Brain pericyte (primary cell): ENCODE data around the gene STAU1.
"Not testable (repeated sequence)": the region's sequence is repeated elsewhere in the genome, so short reads cannot be mapped to it uniquely, and the experiment has no call there.

ENCODE experiments used
- DNase-seq: peaks from one replicate; pipeline ENCODE4 v3.0.0-alpha.2; 2012; ENCODE audit warnings: low read depth, low spot score

STAU1 gene

GRCh38 chr20:49187851-49188641 is at the start of gene STAU1:
TSS of gene STAU1 (minus strand) at chr20:49188334. CDS start at chr20:49166201, 22,133 bp downstream.
- peak; percentile 83 for DNase-seq

DNA sequence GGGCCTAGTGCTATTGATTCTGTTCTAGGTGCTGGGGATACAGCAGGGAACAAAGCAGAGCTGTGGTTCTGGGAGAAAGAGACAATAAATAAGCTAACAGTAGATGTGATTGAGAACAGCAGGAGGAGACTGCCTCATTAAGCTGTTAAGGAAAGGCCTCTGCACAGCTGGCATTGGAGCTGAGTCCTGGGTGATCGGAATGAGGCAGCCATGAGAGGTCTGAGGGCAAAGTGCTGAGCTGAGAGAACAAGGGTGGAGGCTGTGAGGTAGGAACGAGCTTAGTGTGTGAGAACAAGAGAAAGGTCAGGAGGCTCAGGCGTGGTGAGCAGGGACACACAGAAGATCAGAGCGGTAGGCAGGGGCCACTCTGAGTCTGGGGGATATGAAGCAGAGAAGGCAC is 49.4 kb upstream of the STAU1 start:
- no peak for DNase-seq

- DNase-seq = no peak
Measured at GRCh38 chr20:49236301-49236700, 48.2 kb upstream of the STAU1 start.

GRCh38 chr20:49234831-49235230 is 46.7 kb upstream of the STAU1 start:
- no peak for DNase-seq

GRCh38 chr20:49233226-49233625 is 45.1 kb upstream of the STAU1 start:
- DNase-seq = no peak

DNA sequence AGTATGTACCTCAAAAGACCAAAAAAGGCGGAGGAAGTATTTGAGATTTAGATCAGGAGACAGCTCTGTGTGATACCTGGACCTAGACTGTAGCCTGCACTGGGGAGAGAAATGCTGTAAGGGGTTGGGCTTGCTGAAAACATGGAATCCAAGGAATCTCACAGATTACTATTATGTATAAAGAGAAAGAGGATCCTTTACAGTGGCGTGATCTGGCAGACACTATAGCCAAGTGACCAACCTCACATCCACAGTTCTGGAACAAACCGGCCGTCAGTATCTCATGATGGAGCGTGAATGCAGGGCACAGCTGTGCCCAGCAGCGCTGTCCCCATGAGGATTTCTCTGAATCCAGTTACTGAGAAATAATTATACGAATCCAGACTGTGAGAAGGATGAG is 43.3 kb upstream of the STAU1 start:
- DNase-seq = no peak

DNA sequence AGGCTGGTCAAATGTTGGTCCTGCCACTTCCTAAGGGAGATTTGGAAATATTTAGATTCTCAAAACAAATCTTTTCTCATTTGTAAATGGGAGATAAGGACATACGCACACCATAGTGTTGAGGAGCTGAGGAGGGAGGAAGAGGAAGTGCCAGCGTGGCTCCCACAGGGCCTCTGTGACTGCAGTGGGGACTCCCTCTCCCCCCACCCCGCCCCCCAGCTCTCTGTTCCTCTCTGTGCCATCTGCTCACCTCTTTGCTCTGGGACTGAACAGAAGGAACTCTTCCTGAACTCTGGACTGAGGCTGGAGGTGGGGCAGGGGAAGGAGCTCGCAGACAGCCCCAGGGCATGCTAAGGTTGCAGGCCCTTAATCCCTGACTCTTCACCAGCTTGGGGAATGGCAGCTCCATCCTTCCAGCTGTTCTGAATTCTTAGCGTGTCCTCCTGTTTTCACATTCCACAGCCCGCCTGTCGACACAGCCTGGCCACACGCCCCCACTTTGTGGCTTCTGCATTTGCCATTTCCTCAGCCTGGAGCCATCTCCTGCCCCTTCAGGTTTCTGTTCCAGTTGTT is 42.5 kb upstream of the STAU1 start:
- DNase-seq = no peak

GRCh38 chr20:49230021-49230420 is 41.9 kb upstream of the STAU1 start:
- no peak for DNase-seq

- no peak for DNase-seq
Measured at GRCh38 chr20:49229381-49229780, 41.2 kb upstream of the STAU1 start.

GRCh38 chr20:49228676-49229075 is 40.5 kb upstream of the STAU1 start:
- DNase-seq = no peak

DNA sequence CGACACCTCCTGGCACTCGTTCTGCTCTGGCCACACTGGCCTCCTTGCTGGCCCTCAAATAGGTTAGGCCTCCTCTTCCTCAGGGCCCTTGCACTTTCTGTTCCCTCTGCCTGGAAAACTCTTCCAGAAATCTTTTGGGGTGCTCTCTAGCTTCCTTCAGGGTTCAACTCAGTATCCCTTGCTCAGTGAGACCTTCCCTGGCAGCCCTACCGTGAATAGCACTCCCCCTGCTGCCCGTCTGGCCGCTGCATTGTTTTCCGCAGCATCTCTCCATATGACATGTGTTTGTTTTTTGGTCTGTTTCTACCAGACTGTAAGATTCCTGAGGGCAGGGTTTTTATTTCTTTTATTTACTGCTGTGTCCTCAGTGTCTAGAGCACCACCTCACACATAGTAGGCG is 37.8 kb upstream of the STAU1 start:
- DNase-seq = no peak

- DNase-seq = no peak
Measured at GRCh38 chr20:49219924-49220831, 32.0 kb upstream of the STAU1 start.

- DNase-seq = peak; percentile 97
Measured at GRCh38 chr20:49219091-49219923, 31.2 kb upstream of the STAU1 start, which contains the start of gene DDX27. TSS of gene DDX27 (plus strand) at chr20:49219416. CDS start at chr20:49219449, 33 bp downstream.

- DNase-seq = not testable (repeated sequence)
Measured at GRCh38 chr20:49218739-49219090, 30.6 kb upstream of the STAU1 start.

- DNase-seq = peak; percentile 53
Measured at GRCh38 chr20:49216991-49217578, 29.0 kb upstream of the STAU1 start.

DNA sequence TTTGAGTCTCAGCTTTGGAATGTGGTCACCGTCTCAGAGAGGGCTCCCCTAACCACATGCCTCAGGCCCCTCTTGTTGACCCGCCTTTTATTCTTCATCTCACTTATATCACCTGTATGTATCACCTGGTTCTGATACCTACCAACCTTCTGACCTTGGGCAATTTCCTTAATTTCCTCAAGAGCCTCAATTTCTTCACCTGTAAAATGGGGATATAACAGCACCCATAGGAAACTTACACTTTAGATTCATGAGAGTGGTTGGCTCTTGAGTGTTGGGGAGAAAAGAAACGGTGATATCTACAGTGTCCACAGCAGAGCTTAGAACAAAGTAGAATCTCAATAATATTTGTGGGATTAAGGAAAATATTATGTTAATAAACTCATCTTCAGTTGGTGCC is 27.1 kb upstream of the STAU1 start:
- DNase-seq = no peak

DNA sequence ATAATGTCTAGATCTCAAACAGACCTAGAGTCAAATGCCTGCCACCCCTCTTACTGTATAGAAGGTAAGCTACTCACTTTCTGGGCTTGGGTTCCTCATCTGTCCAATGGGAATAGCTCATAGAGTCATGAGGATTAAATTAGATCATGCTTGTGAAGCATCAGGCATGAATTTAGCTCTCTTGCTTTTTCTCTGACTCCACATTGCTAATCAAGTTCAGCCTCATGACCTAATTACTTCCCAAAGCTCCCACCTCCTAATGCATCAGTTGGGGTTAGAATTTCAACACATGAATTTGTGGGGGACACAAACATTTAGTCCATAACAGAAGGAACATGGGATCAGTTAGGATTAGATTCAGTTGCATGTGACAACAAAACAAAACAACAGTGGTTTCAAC is 26.4 kb upstream of the STAU1 start:
- DNase-seq = no peak

DNA sequence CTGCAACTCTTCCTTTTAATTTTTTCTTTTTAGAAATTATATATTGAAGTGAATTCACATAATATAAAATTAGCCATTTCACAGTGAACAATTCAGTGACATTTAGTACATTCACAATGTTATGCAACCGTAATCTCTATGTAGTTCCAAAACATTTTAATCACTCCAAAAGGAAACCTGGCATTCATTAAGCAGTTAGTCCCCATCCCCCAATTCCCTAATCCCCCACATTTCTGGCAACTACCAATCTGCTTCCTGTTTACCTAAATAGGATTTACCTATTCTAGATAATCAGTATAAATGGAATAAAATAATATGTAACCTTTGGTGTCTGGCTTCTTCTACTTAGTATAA is 22.6 kb upstream of the STAU1 start:
- DNase-seq = no peak

DNA sequence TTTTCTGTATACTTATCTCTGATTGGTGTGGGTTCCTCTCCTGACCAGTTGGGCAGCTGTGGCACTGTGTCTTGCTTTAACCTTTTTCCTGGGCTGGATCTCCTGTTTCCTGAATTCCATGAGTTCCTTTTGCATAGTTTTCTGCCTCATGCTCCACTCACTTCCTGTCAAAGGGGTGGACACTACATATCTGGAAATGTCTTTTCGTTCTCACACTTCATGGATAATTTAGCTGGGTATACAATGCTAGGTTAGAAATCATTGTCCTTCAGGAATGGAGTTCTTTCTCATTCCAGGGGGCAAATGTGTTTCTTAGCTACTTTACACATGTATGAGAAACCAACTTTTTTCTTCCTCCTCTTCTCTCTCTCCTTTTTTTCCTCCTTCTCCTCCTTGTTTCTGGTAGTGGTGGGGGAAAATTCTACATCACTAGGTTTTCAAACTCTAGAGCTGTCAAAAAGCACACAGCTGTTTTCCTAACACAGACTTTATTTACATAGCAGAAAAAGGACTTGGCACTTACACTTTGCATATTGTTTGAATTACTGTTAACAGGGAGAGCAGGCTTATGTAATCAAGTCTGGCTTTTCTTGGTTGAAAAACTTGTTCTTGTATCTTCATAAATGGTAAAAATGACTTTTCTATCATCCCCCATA is 22.1 kb upstream of the STAU1 start:
- DNase-seq = no peak

DNA sequence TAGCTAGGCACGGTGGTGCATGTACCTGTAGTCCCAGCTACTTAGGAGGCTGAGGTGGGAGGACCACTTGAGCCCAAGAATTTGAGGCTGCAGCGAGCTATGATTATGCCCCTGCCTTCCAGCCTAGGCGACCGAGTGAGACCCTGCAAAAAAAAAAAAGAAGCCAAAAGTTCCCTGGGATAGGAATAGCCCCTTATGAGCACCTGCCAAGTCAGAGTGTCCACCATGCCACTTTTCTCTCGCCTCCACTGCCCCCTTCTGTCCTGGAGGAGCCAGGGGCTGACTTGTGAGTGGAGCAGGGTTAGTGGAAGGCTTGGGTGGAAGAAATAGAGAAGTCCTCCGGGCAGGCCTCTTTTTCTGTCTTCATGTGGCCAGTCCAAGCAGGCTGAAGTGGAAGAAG is 18.9 kb upstream of the STAU1 start:
- DNase-seq = no peak

GRCh38 chr20:49203746-49204145 is 15.6 kb upstream of the STAU1 start:
- DNase-seq = no peak
